OCI-LY3 (cell line): ENCODE results near the gene NHERF2.

ENCODE experiments used
- EZH2phosphoT487 ChIP-seq: fragments of 200-600 bp; shearing (Covaris generic); IDR thresholded peaks from 2 replicates; pipeline ENCODE4 v1.6.1; 2018; ENCODE audit warnings: antibody characterized with exemption, mixed run types, low read depth
- TF ChIP-seq, protein P1 (sequence below): fragments of 200-600, 300-600 bp; sonication (generic); IDR thresholded peaks from 2 replicates; pipeline ENCODE4 v1.5.1; 2014; ENCODE audit warnings: antibody characterized with exemption, low read length, low read depth

DNA sequence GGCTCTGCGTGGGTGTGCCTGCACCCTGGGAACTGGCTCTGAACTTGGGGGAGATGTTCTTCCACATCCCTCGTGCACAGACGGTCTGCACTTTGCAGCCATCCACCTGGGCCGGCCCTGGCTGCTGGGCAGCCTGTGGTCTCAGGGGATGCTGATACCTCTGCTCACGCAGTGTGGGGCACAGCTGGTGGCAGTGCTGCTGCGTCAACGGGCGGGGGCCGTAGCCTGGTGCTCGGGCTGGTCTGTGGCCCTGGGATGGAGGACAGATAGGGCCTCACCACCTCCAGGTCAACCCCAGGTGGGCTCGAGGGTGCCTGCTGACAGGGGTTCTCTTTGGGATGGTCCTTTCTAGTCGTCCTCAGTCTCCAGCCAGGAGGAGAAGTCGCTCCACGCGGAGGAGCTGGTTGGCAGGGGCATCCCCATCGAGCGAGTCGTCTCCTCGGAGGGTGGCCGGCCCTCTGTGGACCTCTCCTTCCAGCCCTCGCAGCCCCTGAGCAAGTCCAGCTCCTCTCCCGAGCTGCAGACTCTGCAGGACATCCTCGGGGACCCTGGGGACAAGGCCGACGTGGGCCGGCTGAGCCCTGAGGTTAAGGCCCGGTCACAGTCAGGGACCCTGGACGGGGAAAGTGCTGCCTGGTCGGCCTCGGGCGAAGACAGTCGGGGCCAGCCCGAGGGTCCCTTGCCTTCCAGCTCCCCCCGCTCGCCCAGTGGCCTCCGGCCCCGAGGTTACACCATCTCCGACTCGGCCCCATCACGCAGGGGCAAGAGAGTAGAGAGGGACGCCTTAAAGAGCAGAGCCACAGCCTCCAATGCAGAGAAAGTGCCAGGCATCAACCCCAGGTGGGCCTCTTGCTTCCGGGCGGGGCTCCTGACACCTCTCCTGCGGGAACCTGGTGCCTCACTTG lies 57.4 kb downstream of the NHERF2 start:
- TF ChIP-seq, protein P1, sequence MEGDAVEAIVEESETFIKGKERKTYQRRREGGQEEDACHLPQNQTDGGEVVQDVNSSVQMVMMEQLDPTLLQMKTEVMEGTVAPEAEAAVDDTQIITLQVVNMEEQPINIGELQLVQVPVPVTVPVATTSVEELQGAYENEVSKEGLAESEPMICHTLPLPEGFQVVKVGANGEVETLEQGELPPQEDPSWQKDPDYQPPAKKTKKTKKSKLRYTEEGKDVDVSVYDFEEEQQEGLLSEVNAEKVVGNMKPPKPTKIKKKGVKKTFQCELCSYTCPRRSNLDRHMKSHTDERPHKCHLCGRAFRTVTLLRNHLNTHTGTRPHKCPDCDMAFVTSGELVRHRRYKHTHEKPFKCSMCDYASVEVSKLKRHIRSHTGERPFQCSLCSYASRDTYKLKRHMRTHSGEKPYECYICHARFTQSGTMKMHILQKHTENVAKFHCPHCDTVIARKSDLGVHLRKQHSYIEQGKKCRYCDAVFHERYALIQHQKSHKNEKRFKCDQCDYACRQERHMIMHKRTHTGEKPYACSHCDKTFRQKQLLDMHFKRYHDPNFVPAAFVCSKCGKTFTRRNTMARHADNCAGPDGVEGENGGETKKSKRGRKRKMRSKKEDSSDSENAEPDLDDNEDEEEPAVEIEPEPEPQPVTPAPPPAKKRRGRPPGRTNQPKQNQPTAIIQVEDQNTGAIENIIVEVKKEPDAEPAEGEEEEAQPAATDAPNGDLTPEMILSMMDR = no peak
- no peak for TF ChIP-seq EZH2phosphoT487
